Breast epithelium (tissue), 3 donors: ENCODE measurements around the gene ZFP28.

Experiments
- CTCF ChIP-seq, 3 donors: fragments of 450-650 bp; IDR thresholded peaks; one replicate each; pipeline ENCODE4 v1.5.1; 2016 to 2017; ENCODE audit warnings: antibody characterized with exemption in 3 of 3, mild to moderate bottlenecking in 3 of 3, moderate library complexity in 3 of 3
- POLR2A ChIP-seq: fragments of 450-650 bp; IDR thresholded peaks from one replicate; pipeline ENCODE4 v1.6.1; 2016; ENCODE audit warnings: antibody characterized with exemption, mild to moderate bottlenecking, moderate library complexity
- POLR2AphosphoS5 ChIP-seq, 3 donors: sonication (generic); formaldehyde crosslinking; IDR thresholded peaks; one replicate each; pipeline ENCODE4 v1.6.1; 2017; ENCODE audit warnings: antibody characterized with exemption in 3 of 3

GRCh38 chr19:56573914-56574313 is 35.2 kb downstream of the ZFP28 start:
- TF ChIP-seq CTCF (IDR thresholded peaks at IDR 0.05) = no peak
- TF ChIP-seq POLR2AphosphoS5 (IDR thresholded peaks at IDR 0.05) = no peak
- TF ChIP-seq POLR2A = no peak
